WTC11 (cell line): ENCODE data around the gene PAK5. TPM values are rescaled to one million over a fixed set of nuclear protein-coding genes. Genes with fewer than 3 reads are reported as not detected.

ENCODE experiments used
- ATAC-seq: fragments of 200-7000 bp; cut with Tn5 transposase; 2 replicates; pipeline ENCODE4 v1.10.0; 2021; ENCODE audit warnings: mild to moderate bottlenecking, moderate library complexity
- CTCF ChIA-PET: fragments of 300-600 bp; sonication (Branson Sonifier 250); formaldehyde crosslinking; loops from one replicate; lab custom pipeline; 2021; ENCODE audit warnings: antibody characterized with exemption; lab: Charles Lee
- POLR2A ChIA-PET: fragments of 350-600 bp; sonication (Branson Sonifier 250); formaldehyde crosslinking; loops from one replicate; lab custom pipeline; 2021; ENCODE audit warnings: antibody characterized with exemption; lab: Charles Lee
- DNase-seq: peaks from one replicate; pipeline ENCODE4 v3.0.0; 2021; ENCODE audit warnings: low spot score
- H3K27ac Mint-ChIP-seq: 2 replicates; pipeline ENCODE4 v1.8.0; 2021; ENCODE audit warnings: mixed read lengths
- H3K27me3 Mint-ChIP-seq: 2 replicates; pipeline ENCODE4 v1.8.0; 2021; ENCODE audit warnings: low read depth, mild to moderate bottlenecking, moderate library complexity, mixed read lengths
- H3K36me3 Mint-ChIP-seq: 2 replicates; pipeline ENCODE4 v1.8.0; 2021; ENCODE audit warnings: mixed read lengths
- H3K4me1 Mint-ChIP-seq: 2 replicates; pipeline ENCODE4 v1.8.0; 2022; ENCODE audit warnings: mixed read lengths
- H3K4me3 Mint-ChIP-seq: 2 replicates; pipeline ENCODE4 v1.8.0; 2021; ENCODE audit warnings: mild to moderate bottlenecking, moderate library complexity, mixed read lengths
- H3K9me3 Mint-ChIP-seq: 2 replicates; pipeline ENCODE4 v1.8.0; 2021; ENCODE audit warnings: mixed read lengths
- ARID4B ChIP-seq: sonication (generic); formaldehyde crosslinking; IDR thresholded peaks from 2 replicates; pipeline ENCODE4 v1.8.0; 2023; ENCODE audit warnings: missing genetic modification reagents, mild to moderate bottlenecking, borderline replicate concordance
- ATF1 ChIP-seq: sonication (generic); formaldehyde crosslinking; IDR thresholded peaks from 2 replicates; pipeline ENCODE4 v1.8.1; 2023; ENCODE audit warnings: mild to moderate bottlenecking, moderate library complexity, missing genetic modification reagents
- ETV6 ChIP-seq: sonication (generic); formaldehyde crosslinking; IDR thresholded peaks from 2 replicates; pipeline ENCODE4 v1.8.1; 2022; ENCODE audit warnings: mild to moderate bottlenecking, missing genetic modification reagents
- FOXJ3 ChIP-seq: sonication (generic); formaldehyde crosslinking; IDR thresholded peaks from 2 replicates; pipeline ENCODE4 v1.9.0; 2021; ENCODE audit warnings: missing genetic modification reagents, mild to moderate bottlenecking, borderline replicate concordance
- HMGXB4 ChIP-seq: sonication (generic); formaldehyde crosslinking; IDR thresholded peaks from 2 replicates; pipeline ENCODE4 v1.8.1; 2023; ENCODE audit warnings: mild to moderate bottlenecking, moderate library complexity, missing genetic modification reagents
- MAX ChIP-seq: sonication (generic); formaldehyde crosslinking; IDR thresholded peaks from 2 replicates; pipeline ENCODE4 v1.8.0; 2022; ENCODE audit warnings: mild to moderate bottlenecking, missing genetic modification reagents
- MYBL2 ChIP-seq: sonication (generic); formaldehyde crosslinking; IDR thresholded peaks from 2 replicates; pipeline ENCODE4 v1.8.1; 2023; ENCODE audit warnings: mild to moderate bottlenecking, moderate library complexity, missing genetic modification reagents
- NFATC4 ChIP-seq: fragments of 250-450 bp; sonication (Bioruptor Pico); IDR thresholded peaks from 2 replicates; pipeline ENCODE4 v1.9.0; 2021; ENCODE audit warnings: mild to moderate bottlenecking
- NR1H2 ChIP-seq: sonication (generic); formaldehyde crosslinking; IDR thresholded peaks from 2 replicates; pipeline ENCODE4 v1.9.0; 2021; ENCODE audit warnings: mild to moderate bottlenecking, moderate library complexity, missing genetic modification reagents
- NR3C1 ChIP-seq: sonication (generic); formaldehyde crosslinking; conservative IDR thresholded peaks from 2 replicates; pipeline ENCODE4 v1.8.1; 2023; ENCODE audit warnings: low read depth, mild to moderate bottlenecking, missing genetic modification reagents
- SMAD4 ChIP-seq: sonication (generic); formaldehyde crosslinking; IDR thresholded peaks from 2 replicates; pipeline ENCODE4 v1.8.0; 2022; ENCODE audit warnings: mild to moderate bottlenecking, missing genetic modification reagents
- SP1 ChIP-seq: sonication (generic); formaldehyde crosslinking; conservative IDR thresholded peaks from 2 replicates; pipeline ENCODE4 v1.8.1; 2022; ENCODE audit warnings: missing genetic modification reagents
- STAT6 ChIP-seq: sonication (generic); formaldehyde crosslinking; conservative IDR thresholded peaks from 2 replicates; pipeline ENCODE4 v1.8.1; 2023; ENCODE audit warnings: mild to moderate bottlenecking, low read depth, missing genetic modification reagents, moderate library complexity
- TEAD1 ChIP-seq: sonication (generic); formaldehyde crosslinking; IDR thresholded peaks from 2 replicates; pipeline ENCODE4 v1.8.0; 2022; ENCODE audit warnings: mild to moderate bottlenecking, missing genetic modification reagents
- ZNF121 ChIP-seq: sonication (generic); formaldehyde crosslinking; IDR thresholded peaks from 2 replicates; pipeline ENCODE4 v1.8.0; 2023; ENCODE audit warnings: missing genetic modification reagents
- ZNF219 ChIP-seq: sonication (generic); formaldehyde crosslinking; IDR thresholded peaks from 2 replicates; pipeline ENCODE4 v1.8.0; 2023; ENCODE audit warnings: missing genetic modification reagents, mild to moderate bottlenecking, borderline replicate concordance
- ZNF263 ChIP-seq: sonication (generic); formaldehyde crosslinking; IDR thresholded peaks from 2 replicates; pipeline ENCODE4 v1.8.1; 2022; ENCODE audit warnings: low read depth, mild to moderate bottlenecking, moderate library complexity, missing genetic modification reagents
- ZNF317 ChIP-seq: sonication (generic); formaldehyde crosslinking; IDR thresholded peaks from 2 replicates; pipeline ENCODE4 v1.8.1; 2023; ENCODE audit warnings: low read depth, mild to moderate bottlenecking, moderate library complexity, missing genetic modification reagents, borderline replicate concordance
- ZSCAN18 ChIP-seq: fragments of 250-450 bp; sonication (Bioruptor Pico); IDR thresholded peaks from 2 replicates; pipeline ENCODE4 v2.1.2; 2022; ENCODE audit warnings: mild to moderate bottlenecking, moderate library complexity
- total RNA-seq: library from RNA; stranded (reverse); gene quantifications from 3 replicates; pipeline ENCODE4 v1.2.3, GENCODE V29; 2021

PAK5 gene
- total RNA-seq, 1 experiment from 2014 or later: 0.31 TPM

- Mint-ChIP-seq H3K27me3 (peaks cover 84% of the 10 kb centered on the region), H3K9me3 (no peaks in the 10 kb centered on the region; the same call in 1 of the 2 replicates), H3K4me1 (peaks cover 66% of the 10 kb centered on the region), H3K36me3 (no peaks in the 10 kb centered on the region; the same call in 1 of the 2 replicates), H3K27ac (peak overlapping the region; percentile 84), H3K4me3 (peak overlapping the region; percentile 10; the same call in 1 of the 2 replicates)
- TF ChIP-seq ZNF219 (no peak), NR3C1 (no peak)
- ATAC-seq (peak; percentile 80), DNase-seq (no peak)
- POLR2A ChIA-PET: no interaction called here
- CTCF ChIA-PET: interaction anchor here (1.0 to 2.1 kb wide), 6 partner anchors 37 to 179 kb away, joined by 3 to 6 read pairs (median 6); no protein-coding TSS in a partner anchor
Measured at GRCh38 chr20:9572670-9573069, 266.2 kb downstream of the PAK5 start.

GRCh38 chr20:9571783-9572182 lies 267.1 kb downstream of the PAK5 start:
- no peak for ATAC-seq
- H3K27me3 Mint-ChIP-seq: peaks cover 78% of the 10 kb centered on the region

GRCh38 chr20:9570612-9571011 lies 268.3 kb downstream of the PAK5 start:
- H3K27ac Mint-ChIP-seq: no peak overlapping the region
- DNase-seq (no peak), ATAC-seq (no peak)
- peaks cover 73% of the 10 kb centered on the region for H3K27me3 Mint-ChIP-seq
- H3K4me3 Mint-ChIP-seq: no peak overlapping the region
- no peaks in the 10 kb centered on the region; the same call in 1 of the 2 replicates for H3K36me3 Mint-ChIP-seq
- ChIA-PET POLR2A (no interaction called here), CTCF (no interaction called here)
- peaks cover 48% of the 10 kb centered on the region for H3K4me1 Mint-ChIP-seq
- no peaks in the 10 kb centered on the region; the same call in 1 of the 2 replicates for H3K9me3 Mint-ChIP-seq
- TF ChIP-seq ZNF219: no peak
- TF ChIP-seq HMGXB4 (CRISPR knock-in tag): no peak
- no peak for TF ChIP-seq SP1 (CRISPR knock-in tag)
- no peak for TF ChIP-seq NR3C1
- no peak for TF ChIP-seq NR1H2 (CRISPR knock-in tag)
- TF ChIP-seq STAT6 (CRISPR knock-in tag): no peak
- TF ChIP-seq TEAD1 (CRISPR knock-in tag): no peak
- no peak for TF ChIP-seq ZSCAN18
- no peak for TF ChIP-seq ZNF317 (CRISPR knock-in tag)
- no peak for TF ChIP-seq MYBL2 (CRISPR knock-in tag)
- no peak for TF ChIP-seq MAX (CRISPR knock-in tag)
- no peak for TF ChIP-seq ARID4B (CRISPR knock-in tag)

More at GRCh38 chr20:9571783-9572182, 267.1 kb downstream of the PAK5 start:
- H3K27ac Mint-ChIP-seq: no peak overlapping the region
- no peaks in the 10 kb centered on the region; the same call in 1 of the 2 replicates for H3K9me3 Mint-ChIP-seq
- no peak for DNase-seq
- CTCF ChIA-PET: interaction anchor here (0.6 to 2.1 kb wide), 5 partner anchors 17 to 178 kb away, joined by 3 to 6 read pairs (median 3); no protein-coding TSS in a partner anchor
- H3K4me1 Mint-ChIP-seq: peaks cover 57% of the 10 kb centered on the region
- no peaks in the 10 kb centered on the region; the same call in 1 of the 2 replicates for H3K36me3 Mint-ChIP-seq
- no peak for TF ChIP-seq TEAD1 (CRISPR knock-in tag)
- no peak for TF ChIP-seq NFATC4
- TF ChIP-seq ZNF263 (CRISPR knock-in tag): no peak
- TF ChIP-seq ZNF121 (CRISPR knock-in tag): no peak
- TF ChIP-seq HMGXB4 (CRISPR knock-in tag): no peak
- no peak for TF ChIP-seq ETV6 (CRISPR knock-in tag)
- no peak for TF ChIP-seq SMAD4 (CRISPR knock-in tag)
- TF ChIP-seq ATF1 (CRISPR knock-in tag): no peak
- TF ChIP-seq FOXJ3 (CRISPR knock-in tag): no peak
- H3K4me3 Mint-ChIP-seq: 0 out of 2 replicates have a peak overlapping the region, but pooled peaks have one; percentile 10
- POLR2A ChIA-PET: interaction anchor here (0.6 kb wide), 2 partner anchors 44 to 114 kb away, joined by 3 read pairs; no protein-coding TSS in a partner anchor
